Purkinje cell (primary cell): ENCODE data around the gene AEBP2. TPM values are rescaled to one million over a fixed set of nuclear protein-coding genes. Genes with fewer than 3 reads are reported as not detected.

ENCODE experiments used
- polyA plus RNA-seq: library from polyadenylated mRNA; unstranded; fragments of >200 nt; fragmentation: Nextera tagmentation; gene quantifications from 2 replicates; pipeline ENCODE4 v1.2.1, GENCODE V29; 2014

Gene AEBP2
- polyA plus RNA-seq: 33.7 and 38.9 TPM in 2 replicates

GRCh38 chr12:19439059-19440018 lies at the start of gene AEBP2:
AEBP2 (plus strand) TSS chr12:19439492; CDS start chr12:19439700, 208 bp downstream.

